ENCODE measurements around the gene CNKSR1.

The CNKSR1 gene

DNA sequence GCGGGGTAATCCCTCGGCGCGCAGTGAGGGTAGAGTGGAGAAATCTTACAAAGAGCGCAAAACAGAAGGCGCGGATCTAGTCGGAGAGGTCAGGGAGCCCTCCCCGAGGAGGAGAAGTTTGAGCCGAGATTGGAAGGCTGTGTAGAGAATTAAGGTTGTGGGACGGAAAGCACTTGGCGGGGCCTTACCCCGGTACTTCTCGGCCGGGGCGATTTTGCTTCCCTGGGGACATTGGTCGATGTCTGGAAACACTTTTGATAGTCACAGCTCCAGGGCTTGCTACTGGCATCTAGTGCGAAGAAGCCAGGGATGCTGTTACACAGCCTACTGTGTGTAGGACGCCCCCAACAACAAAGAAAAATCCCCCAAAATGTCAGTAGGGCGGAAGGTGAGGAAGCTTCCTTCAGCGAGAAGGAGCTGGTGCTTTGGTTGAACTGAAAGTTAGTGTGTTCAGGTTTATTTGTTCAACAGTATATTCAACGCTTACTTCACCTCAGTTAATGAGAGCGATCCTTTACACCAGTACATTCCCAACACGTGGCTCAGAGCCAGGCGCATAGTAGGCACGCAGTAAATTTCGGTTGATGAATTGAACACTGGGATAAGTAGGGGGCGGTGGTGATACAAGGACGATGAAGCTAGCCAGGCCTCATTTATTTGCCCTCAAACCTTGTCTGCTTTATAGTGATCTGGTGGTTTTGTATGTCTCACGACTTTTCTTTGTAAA is 57.5 kb downstream of the CNKSR1 start:
- peak; percentile 11 for DNase-seq

GRCh38 chr1:26237230-26237966 is 60.1 kb downstream of the CNKSR1 start:
- no peak for DNase-seq

Data from HCEC 1CT (cell line).